MCF 10A (cell line): ENCODE results near the gene UPK2. TPM values are rescaled to one million over a fixed set of nuclear protein-coding genes. Genes with fewer than 3 reads are reported as not detected.

Source experiments
- BruUV-seq: library from RNA; stranded (reverse); fragments of 400-500 nt; replicated peaks from 2 replicates; lab custom pipeline; 2021; lab: Mats Ljungman, UMichigan
- CTCF ChIA-PET: fragments of 300-600 bp; sonication (Branson Sonifier 250); formaldehyde crosslinking; extraction: SDS; loops from one replicate; lab custom pipeline; 2021; ENCODE audit warnings: antibody characterized with exemption, inconsistent platforms; lab: Yijun Ruan, JAX
- POLR2A ChIA-PET: fragments of 300-600, 350-650 bp; sonication (Branson Sonifier 250); formaldehyde crosslinking; extraction: SDS; loops from one replicate; lab custom pipeline; 2020; ENCODE audit warnings: antibody characterized with exemption, inconsistent platforms; lab: Yijun Ruan, JAX
- DNase-seq: peaks from one replicate; pipeline ENCODE4 v3.0.0-alpha.2; 2018; ENCODE audit not compliant: unreplicated experiment
- H3K27ac Mint-ChIP-seq: one replicate; pipeline ENCODE4 v1.8.0; 2022; ENCODE audit warnings: mild to moderate bottlenecking, low read depth, mixed read lengths; ENCODE audit not compliant: unreplicated experiment
- H3K27me3 Mint-ChIP-seq: one replicate; pipeline ENCODE4 v1.8.0; 2022; ENCODE audit warnings: mixed read lengths; ENCODE audit not compliant: insufficient read depth, unreplicated experiment
- H3K36me3 Mint-ChIP-seq: one replicate; pipeline ENCODE4 v1.8.0; 2022; ENCODE audit warnings: mild to moderate bottlenecking, moderate library complexity, mixed read lengths; ENCODE audit not compliant: insufficient read depth, unreplicated experiment
- H3K4me1 Mint-ChIP-seq: one replicate; pipeline ENCODE4 v1.8.0; 2022; ENCODE audit warnings: mixed read lengths; ENCODE audit not compliant: insufficient read depth, unreplicated experiment
- H3K4me3 Mint-ChIP-seq: one replicate; pipeline ENCODE4 v1.8.0; 2022; ENCODE audit warnings: mild to moderate bottlenecking, moderate library complexity, mixed read lengths; ENCODE audit not compliant: unreplicated experiment
- H3K9me3 Mint-ChIP-seq: one replicate; pipeline ENCODE4 v1.8.0; 2022; ENCODE audit warnings: mixed read lengths; ENCODE audit not compliant: unreplicated experiment
- intact Hi-C: fragments of 100-400 bp; cut with micrococcal nuclease; formaldehyde crosslinking; loops from 2 replicates; pipeline ENCODE4 v1.14.1; 2022
- total RNA-seq: library from RNA; stranded (reverse); gene quantifications from 2 replicates; pipeline ENCODE4 v1.2.3, GENCODE V29; 2022
- TF ChIP-seq, protein P1 (sequence below): fragments of 200-600 bp; IDR thresholded peaks from one replicate; pipeline ENCODE4 v1.8.0; 2022; ENCODE audit warnings: antibody characterized with exemption, mild to moderate bottlenecking; ENCODE audit not compliant: unreplicated experiment

Gene UPK2
- total RNA-seq, 1 experiment from 2014 or later = not detected

DNA sequence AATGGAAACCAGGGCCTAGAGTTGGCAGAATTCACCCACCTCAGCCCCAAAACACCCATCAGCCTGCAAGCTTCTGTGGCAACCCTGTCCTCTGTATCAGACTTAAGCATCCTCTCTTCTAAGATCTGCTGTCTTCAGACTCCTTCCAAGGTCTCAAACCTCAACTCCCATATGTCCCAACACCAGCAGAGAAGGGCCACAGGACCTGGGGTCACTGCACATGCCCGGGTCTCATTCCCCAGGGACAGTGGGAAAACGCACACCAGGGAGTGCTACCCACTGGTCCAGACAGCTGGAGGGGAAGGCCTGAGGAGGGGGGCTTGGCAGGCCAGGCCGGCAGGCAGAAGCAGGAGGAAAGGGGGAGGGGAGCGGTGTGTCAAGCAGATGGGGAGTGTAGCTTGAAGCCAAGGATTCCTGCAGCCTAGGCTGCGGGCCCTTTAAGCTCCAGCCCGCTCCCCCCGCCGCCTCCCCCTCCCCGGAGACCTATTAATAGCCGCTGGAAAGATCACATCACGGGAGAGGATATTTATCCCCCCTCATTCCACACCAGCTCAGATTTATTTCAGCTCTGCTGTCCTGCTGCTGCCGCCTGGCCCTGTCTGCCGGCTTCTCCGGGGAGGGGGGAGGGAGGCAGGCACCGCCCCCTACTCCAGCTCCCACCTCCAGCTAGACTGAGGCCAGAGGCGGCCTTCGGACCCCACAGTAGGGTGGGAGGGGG, 47.0 kb upstream of the UPK2 start:
- intact Hi-C loops = loop anchor here (5.0 kb wide), 1 partner anchor 117 kb away; the partner anchor contains the start of gene DDX6
- BruUV-seq = no TSS peak
- ChIA-PET CTCF (interaction anchor here (0.6 to 1.8 kb wide), 13 partner anchors 8 to 436 kb away, joined by 3 to 7 read pairs (median 4); partner anchors contain the start of gene UPK2), POLR2A (interaction anchor here (0.6 to 4.5 kb wide), 9 partner anchors 34 to 749 kb away, joined by 3 to 56 read pairs (median 3); partner anchors contain the start of genes CENATAC and DDX6)
- H3K36me3 Mint-ChIP-seq = peaks cover 50% of the 10 kb centered on the region
- peak overlapping the region; percentile 79 for H3K4me3 Mint-ChIP-seq
- TF ChIP-seq, protein P1, sequence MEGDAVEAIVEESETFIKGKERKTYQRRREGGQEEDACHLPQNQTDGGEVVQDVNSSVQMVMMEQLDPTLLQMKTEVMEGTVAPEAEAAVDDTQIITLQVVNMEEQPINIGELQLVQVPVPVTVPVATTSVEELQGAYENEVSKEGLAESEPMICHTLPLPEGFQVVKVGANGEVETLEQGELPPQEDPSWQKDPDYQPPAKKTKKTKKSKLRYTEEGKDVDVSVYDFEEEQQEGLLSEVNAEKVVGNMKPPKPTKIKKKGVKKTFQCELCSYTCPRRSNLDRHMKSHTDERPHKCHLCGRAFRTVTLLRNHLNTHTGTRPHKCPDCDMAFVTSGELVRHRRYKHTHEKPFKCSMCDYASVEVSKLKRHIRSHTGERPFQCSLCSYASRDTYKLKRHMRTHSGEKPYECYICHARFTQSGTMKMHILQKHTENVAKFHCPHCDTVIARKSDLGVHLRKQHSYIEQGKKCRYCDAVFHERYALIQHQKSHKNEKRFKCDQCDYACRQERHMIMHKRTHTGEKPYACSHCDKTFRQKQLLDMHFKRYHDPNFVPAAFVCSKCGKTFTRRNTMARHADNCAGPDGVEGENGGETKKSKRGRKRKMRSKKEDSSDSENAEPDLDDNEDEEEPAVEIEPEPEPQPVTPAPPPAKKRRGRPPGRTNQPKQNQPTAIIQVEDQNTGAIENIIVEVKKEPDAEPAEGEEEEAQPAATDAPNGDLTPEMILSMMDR = no peak
- no peaks in the 10 kb centered on the region for H3K27me3 Mint-ChIP-seq
- no peaks in the 10 kb centered on the region for H3K9me3 Mint-ChIP-seq
- H3K4me1 Mint-ChIP-seq = peaks cover 52% of the 10 kb centered on the region
- peak; percentile 48 for DNase-seq
- peak overlapping the region; percentile 78 for H3K27ac Mint-ChIP-seq

DNA sequence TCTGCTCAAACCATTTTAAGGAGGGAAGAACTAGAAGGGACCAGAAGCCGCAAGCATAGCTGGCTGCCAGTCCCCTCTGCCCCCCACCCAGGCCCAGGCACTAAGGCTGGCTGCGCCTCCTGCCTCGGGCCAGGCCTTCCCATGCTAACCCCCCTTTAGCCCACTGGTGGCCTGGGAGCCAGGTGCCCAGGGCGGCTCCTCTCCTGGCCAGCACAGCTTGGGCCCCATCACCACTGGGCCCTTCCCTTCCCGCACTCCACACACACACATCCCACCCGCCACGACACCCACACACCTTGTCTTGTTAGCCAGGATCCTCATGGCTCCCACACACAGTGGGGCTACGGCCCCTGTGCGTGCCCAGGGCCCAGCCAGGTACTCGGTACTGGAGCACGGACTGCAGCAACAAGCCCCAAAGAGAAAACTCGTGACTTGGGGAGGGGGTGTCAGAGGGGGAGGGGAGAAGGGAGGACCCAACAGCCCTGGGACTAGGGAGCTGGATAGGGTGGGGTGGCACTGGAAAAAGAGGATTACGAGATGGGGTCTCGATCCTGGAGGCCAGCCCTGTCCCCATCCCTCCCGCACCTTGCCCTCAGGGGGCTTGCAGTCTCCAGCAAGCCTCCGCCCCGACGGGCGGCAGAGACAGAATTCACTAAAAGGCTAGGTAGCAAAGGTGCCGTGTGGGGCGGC, 46.3 kb upstream of the UPK2 start:
- Mint-ChIP-seq H3K27ac (peak overlapping the region; percentile 78), H3K9me3 (no peaks in the 10 kb centered on the region), H3K36me3 (peaks cover 49% of the 10 kb centered on the region), H3K27me3 (no peaks in the 10 kb centered on the region), H3K4me3 (peak overlapping the region; percentile 79), H3K4me1 (peaks cover 59% of the 10 kb centered on the region)
- POLR2A ChIA-PET = interaction anchor here (0.6 to 4.5 kb wide), 8 partner anchors 88 to 242 kb away, joined by 3 to 56 read pairs (median 3); partner anchors contain the start of genes CENATAC, DDX6 and TRAPPC4
- BruUV-seq = TSS peak; percentile 73
- CTCF ChIA-PET = interaction anchor here (0.6 to 1.3 kb wide), 7 partner anchors 19 to 435 kb away, joined by 3 to 7 read pairs (median 4); no protein-coding TSS in a partner anchor
- intact Hi-C loops = loop anchor here (5.0 kb wide), 2 partner anchors 108 to 117 kb away; partner anchors contain the start of genes DDX6, RPS25 and TRAPPC4
- no peak for DNase-seq
- TF ChIP-seq, protein P1 = no peak

DNA sequence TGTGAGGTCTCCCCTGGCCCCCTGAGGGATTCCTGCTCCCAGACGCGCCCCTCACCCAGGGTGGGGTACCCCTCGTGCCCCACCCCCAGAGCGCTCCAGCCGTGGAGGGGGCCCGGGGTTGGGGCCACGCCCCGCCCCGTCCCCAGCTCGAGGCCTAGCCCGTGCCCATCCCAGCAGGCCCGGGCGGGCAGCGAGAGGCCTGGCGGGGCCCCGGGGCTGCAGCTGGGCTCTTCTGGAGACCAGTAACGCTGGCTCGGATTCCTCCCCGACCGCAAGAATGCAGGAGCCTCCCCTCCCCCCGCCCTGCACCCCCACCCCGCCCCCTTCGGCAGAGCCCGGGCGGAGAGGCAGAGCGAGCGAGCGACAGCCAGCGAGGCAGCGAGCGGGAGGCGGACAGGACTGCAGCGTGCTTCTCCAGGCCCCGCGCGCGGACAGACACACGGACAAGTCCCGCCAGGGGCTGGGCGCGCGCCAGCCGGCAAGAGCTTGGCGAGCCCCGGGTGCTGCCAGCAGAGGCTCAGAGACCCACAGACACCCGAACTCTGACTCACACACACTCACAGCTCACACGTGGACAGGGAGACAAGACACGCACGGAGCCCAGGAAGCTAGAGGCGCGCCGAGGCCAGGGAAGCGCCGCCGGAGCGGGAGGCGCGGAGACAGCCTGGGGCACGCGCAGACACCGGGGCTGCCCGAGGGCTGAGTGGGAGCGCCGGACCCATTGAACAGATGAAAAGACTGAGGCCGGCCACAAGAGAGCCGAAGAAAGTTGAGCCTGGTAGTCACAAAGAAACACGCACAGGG, 45.6 kb upstream of the UPK2 start:
- ChIA-PET POLR2A (interaction anchor here (0.6 to 4.5 kb wide), 13 partner anchors 21 to 245 kb away, joined by 3 to 56 read pairs (median 3); partner anchors contain the start of genes CENATAC, DDX6 and TRAPPC4), CTCF (interaction anchor here (0.6 to 2.9 kb wide), 3 partner anchors 121 to 221 kb away, joined by 3 to 13 read pairs (median 5); no protein-coding TSS in a partner anchor)
- peaks cover 49% of the 10 kb centered on the region for H3K36me3 Mint-ChIP-seq
- no peaks in the 10 kb centered on the region for H3K9me3 Mint-ChIP-seq
- TF ChIP-seq, protein P1 = no peak
- DNase-seq = peak; percentile 85
- H3K27me3 Mint-ChIP-seq = no peaks in the 10 kb centered on the region
- intact Hi-C loops = loop anchor here (5.0 kb wide), 1 partner anchor 107 kb away; the partner anchor contains the start of genes RPS25 and TRAPPC4
- H3K27ac Mint-ChIP-seq = peak overlapping the region; percentile 89
- BruUV-seq = no TSS peak
- H3K4me3 Mint-ChIP-seq = peak overlapping the region; percentile 79
- peaks cover 65% of the 10 kb centered on the region for H3K4me1 Mint-ChIP-seq
